Fibroblast of villous mesenchyme (primary cell): ENCODE measurements around the gene PCSK6. TPM values are rescaled to one million over a fixed set of nuclear protein-coding genes. Genes with fewer than 3 reads are reported as not detected.

ENCODE experiments used
- DNase-seq: peaks from one replicate; pipeline ENCODE4 v3.0.0-alpha.2; 2010; ENCODE audit warnings: low read depth
- H3K4me3 ChIP-seq: 2 replicates; pipeline ENCODE4 v1.5.1; 2011; ENCODE audit warnings: low read depth, mild to moderate bottlenecking, low read length
- CTCF ChIP-seq: IDR thresholded peaks from 2 replicates; pipeline ENCODE4 v1.5.1; 2012; ENCODE audit warnings: low read depth, mild to moderate bottlenecking, low read length; ENCODE audit not compliant: insufficient read depth
- total RNA-seq: library from RNA; depleted of rRNA; stranded (reverse); fragments of >200 nt; gene quantifications from 2 replicates; pipeline ENCODE4 v1.2.3, GENCODE V29; 2012

Gene PCSK6
- total RNA-seq, 1 donor = 10.4 TPM

GRCh38 chr15:101504866-101505609 lies 15.5 kb upstream of the PCSK6 start:
- no peak overlapping the region for H3K4me3 ChIP-seq
- peak; percentile 74 for DNase-seq
- no peak for TF ChIP-seq CTCF

GRCh38 chr15:101504373-101504772 lies 14.9 kb upstream of the PCSK6 start:
- TF ChIP-seq CTCF = no peak
- H3K4me3 ChIP-seq = no peak overlapping the region
- no peak for DNase-seq

GRCh38 chr15:101503296-101503599 lies 13.7 kb upstream of the PCSK6 start:
- no peak for DNase-seq
- H3K4me3 ChIP-seq = no peak overlapping the region
- no peak for TF ChIP-seq CTCF

GRCh38 chr15:101502572-101503295 lies 13.2 kb upstream of the PCSK6 start:
- H3K4me3 ChIP-seq = no peak overlapping the region
- TF ChIP-seq CTCF = no peak
- DNase-seq = no peak

GRCh38 chr15:101501703-101502373 lies 12.3 kb upstream of the PCSK6 start:
- TF ChIP-seq CTCF = peak; percentile 71
- peak; percentile 36 for DNase-seq
- peak overlapping the region; percentile 1 for H3K4me3 ChIP-seq

GRCh38 chr15:101500865-101501551 lies 11.5 kb upstream of the PCSK6 start:
- no peak overlapping the region for H3K4me3 ChIP-seq
- no peak for TF ChIP-seq CTCF
- peak; percentile 82 for DNase-seq
